HG02840 (cell line): ENCODE results near the gene FAM168A.

Experiments used
- ATAC-seq: cut with Tn5 transposase; IDR thresholded peaks from one replicate; pipeline ENCODE4 v1.9.1; 2021; ENCODE audit warnings: mild to moderate bottlenecking, moderate library complexity, moderate number of reproducible peaks; ENCODE audit not compliant: unreplicated experiment, low FRiP score

Gene FAM168A

GRCh38 chr11:73359930-73360742 is 237.8 kb downstream of the FAM168A start:
- ATAC-seq, result no peak

- ATAC-seq, result no peak
These were observed 238.6 kb downstream of the FAM168A start for GRCh38 chr11:73359341-73359740.

GRCh38 chr11:73358071-73358470 is 239.8 kb downstream of the FAM168A start:
- no peak for ATAC-seq

GRCh38 chr11:73356979-73357860 is 240.7 kb downstream of the FAM168A start:
- no peak for ATAC-seq

GRCh38 chr11:73355109-73355508 is 242.8 kb downstream of the FAM168A start:
- no peak for ATAC-seq

- ATAC-seq, result no peak
These were observed 244.5 kb downstream of the FAM168A start for GRCh38 chr11:73353422-73353821.

- no peak for ATAC-seq
These were observed 246.8 kb downstream of the FAM168A start for GRCh38 chr11:73350908-73351636.
